ENCODE data around the gene TREH. TPM values are rescaled to one million over a fixed set of nuclear protein-coding genes. Genes with fewer than 3 reads are reported as not detected.

Gene TREH
- total and polyA plus RNA-seq, 2 donors from 2014 or later, result 1.0 to 10.2 TPM

DNA sequence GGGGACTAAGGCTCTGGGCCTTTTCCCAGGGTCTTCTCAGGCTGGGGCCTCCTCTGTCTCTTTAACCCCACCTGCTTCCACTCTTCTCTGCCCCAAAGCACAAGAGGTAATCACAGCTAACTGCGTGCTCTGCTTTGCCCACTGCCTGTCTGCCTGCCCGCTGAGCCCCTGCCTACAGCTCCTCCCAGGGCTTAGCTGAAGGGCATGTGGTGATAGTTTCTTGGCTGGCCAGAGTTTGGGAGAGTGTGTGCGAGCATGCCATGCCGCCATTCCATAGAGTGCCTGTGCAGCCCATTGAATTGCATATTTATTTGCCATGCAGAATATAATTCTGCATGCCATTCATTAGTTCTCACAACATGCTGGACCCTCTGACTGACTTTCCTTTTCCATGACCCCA is 39.6 kb downstream of the TREH start:
- Histone ChIP-seq H3K27me3 (ENCODE audit: control insufficient read depth, insufficient read depth, low read length) (no peaks in the 10 kb centered on the region), H3K4me3 (ENCODE audit: low read length in 3 of 3) (no peak overlapping the region), H3K36me3 (ENCODE audit: control insufficient read depth in 2 of 3, insufficient read depth in 3 of 3, low read length in 3 of 3) (peaks cover 11 to 38% (median 16%) of the 10 kb centered on the region in 3 donors), H3K9me3 (ENCODE audit: control insufficient read depth in 2 of 3, insufficient read depth in 1 of 3, low read length in 3 of 3) (no peaks in the 10 kb centered on the region), H3K9ac (ENCODE audit: low read length in 3 of 3) (no peak overlapping the region), H3K27ac (ENCODE audit: low read depth in 2 of 2, low read length in 2 of 2) (no peak overlapping the region), H3K4me1 (ENCODE audit: control insufficient read depth in 2 of 3, insufficient read depth in 2 of 3, low read depth in 1 of 3, low read length in 3 of 3) (peaks cover 0 to 27% (median 14%) of the 10 kb centered on the region in 3 donors)
- DNase-seq, result no peak
- intact Hi-C loops (cut with DNase I), result no loop called here
- TF ChIP-seq, protein P1, sequence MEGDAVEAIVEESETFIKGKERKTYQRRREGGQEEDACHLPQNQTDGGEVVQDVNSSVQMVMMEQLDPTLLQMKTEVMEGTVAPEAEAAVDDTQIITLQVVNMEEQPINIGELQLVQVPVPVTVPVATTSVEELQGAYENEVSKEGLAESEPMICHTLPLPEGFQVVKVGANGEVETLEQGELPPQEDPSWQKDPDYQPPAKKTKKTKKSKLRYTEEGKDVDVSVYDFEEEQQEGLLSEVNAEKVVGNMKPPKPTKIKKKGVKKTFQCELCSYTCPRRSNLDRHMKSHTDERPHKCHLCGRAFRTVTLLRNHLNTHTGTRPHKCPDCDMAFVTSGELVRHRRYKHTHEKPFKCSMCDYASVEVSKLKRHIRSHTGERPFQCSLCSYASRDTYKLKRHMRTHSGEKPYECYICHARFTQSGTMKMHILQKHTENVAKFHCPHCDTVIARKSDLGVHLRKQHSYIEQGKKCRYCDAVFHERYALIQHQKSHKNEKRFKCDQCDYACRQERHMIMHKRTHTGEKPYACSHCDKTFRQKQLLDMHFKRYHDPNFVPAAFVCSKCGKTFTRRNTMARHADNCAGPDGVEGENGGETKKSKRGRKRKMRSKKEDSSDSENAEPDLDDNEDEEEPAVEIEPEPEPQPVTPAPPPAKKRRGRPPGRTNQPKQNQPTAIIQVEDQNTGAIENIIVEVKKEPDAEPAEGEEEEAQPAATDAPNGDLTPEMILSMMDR (IDR thresholded peaks at IDR 0.05; ENCODE audit: borderline replicate concordance, extremely low read depth, insufficient read depth), result no peak
- no peak for FAIRE-seq

DNA sequence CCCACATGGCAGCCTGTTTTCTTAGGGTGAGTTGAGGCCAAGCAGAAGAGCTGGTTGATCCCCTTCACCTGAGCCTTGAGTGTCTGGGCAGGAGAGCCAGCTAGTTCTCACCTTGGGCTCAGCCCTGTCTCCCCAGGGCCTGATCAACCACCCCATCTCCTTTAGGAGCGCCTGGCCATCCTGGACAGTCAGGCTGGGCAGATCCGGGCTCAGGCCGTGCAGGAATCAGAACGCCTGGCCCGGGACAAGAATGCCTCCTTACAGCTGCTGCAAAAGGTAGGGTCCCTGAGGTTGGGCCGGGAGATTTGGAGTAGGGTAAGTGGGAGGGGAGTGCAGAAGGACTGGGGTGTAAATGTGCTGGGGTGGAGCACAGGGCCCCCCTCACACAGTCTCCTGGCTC is 40.7 kb downstream of the TREH start:
- FAIRE-seq, result no peak
- intact Hi-C loops (cut with DNase I), result no loop called here
- Histone ChIP-seq H3K4me1 (ENCODE audit: control insufficient read depth in 2 of 3, insufficient read depth in 2 of 3, low read depth in 1 of 3, low read length in 3 of 3) (peaks cover 2 to 34% (median 24%) of the 10 kb centered on the region in 3 donors), H3K27ac (ENCODE audit: low read depth in 2 of 2, low read length in 2 of 2) (no peak overlapping the region), H3K9me3 (ENCODE audit: control insufficient read depth in 2 of 3, insufficient read depth in 1 of 3, low read length in 3 of 3) (no peaks in the 10 kb centered on the region), H3K27me3 (ENCODE audit: control insufficient read depth, insufficient read depth, low read length) (no peaks in the 10 kb centered on the region), H3K9ac (ENCODE audit: low read length in 3 of 3) (no peak overlapping the region), H3K4me3 (ENCODE audit: low read length in 3 of 3) (no peak overlapping the region), H3K36me3 (ENCODE audit: control insufficient read depth in 2 of 3, insufficient read depth in 3 of 3, low read length in 3 of 3) (peaks cover 7 to 26% (median 13%) of the 10 kb centered on the region in 3 donors)
- peak in 1 of 5 donors; percentile 59 for DNase-seq
- TF ChIP-seq, protein P1 (IDR thresholded peaks at IDR 0.05; ENCODE audit: borderline replicate concordance, extremely low read depth, insufficient read depth), result no peak

DNA sequence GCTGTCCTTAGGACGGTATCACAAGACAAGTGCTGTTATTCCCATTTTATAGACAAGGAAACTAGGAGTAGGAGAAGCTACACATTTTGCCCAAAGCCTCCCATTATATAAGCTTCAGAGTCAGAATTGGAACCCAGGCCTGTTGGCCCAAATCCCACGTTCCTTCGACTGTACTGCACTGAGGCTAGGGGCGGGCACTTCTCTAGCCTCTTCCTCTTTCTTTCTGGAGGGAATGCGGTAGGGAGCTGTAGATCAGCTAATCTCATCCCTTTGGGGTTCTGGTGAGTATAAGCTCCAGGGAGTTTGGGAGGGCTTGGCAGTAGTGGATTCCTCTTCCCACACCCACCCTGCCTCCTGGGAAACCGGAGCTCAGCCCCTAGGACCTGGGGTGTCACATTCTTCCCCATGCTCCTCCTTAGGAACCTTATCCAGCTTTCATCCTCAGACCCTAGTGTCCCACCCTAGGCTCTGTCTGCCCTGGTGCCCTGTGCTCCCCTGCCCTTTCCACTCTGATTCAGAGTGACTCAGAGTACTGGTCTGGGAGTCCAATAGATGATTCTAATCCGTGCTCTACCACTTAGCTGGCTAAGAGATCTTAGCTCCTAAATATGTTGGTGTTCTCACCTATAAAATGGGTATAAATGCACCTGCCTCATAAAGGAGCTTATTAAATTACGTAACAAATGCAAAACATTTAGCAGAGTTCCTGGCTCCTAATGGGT is 42.7 kb downstream of the TREH start:
- Histone ChIP-seq H3K36me3 (ENCODE audit: control insufficient read depth in 2 of 3, insufficient read depth in 3 of 3, low read length in 3 of 3) (peaks cover 3 to 30% (median 7%) of the 10 kb centered on the region in 3 donors), H3K27ac (ENCODE audit: low read depth in 2 of 2, low read length in 2 of 2) (no peak overlapping the region), H3K27me3 (ENCODE audit: control insufficient read depth, insufficient read depth, low read length) (no peaks in the 10 kb centered on the region), H3K4me3 (ENCODE audit: low read length in 3 of 3) (no peak overlapping the region), H3K9me3 (ENCODE audit: control insufficient read depth in 2 of 3, insufficient read depth in 1 of 3, low read length in 3 of 3) (no peaks in the 10 kb centered on the region), H3K9ac (ENCODE audit: low read length in 3 of 3) (no peak overlapping the region), H3K4me1 (ENCODE audit: control insufficient read depth in 2 of 3, insufficient read depth in 2 of 3, low read depth in 1 of 3, low read length in 3 of 3) (peaks cover 2 to 31% (median 27%) of the 10 kb centered on the region in 3 donors)
- DNase-seq (no peak), FAIRE-seq (no peak)
- intact Hi-C loops (cut with DNase I), result no loop called here
- TF ChIP-seq, protein P1 (IDR thresholded peaks at IDR 0.05; ENCODE audit: borderline replicate concordance, extremely low read depth, insufficient read depth), result no peak

Data from kidney (tissue), 14 donors.